HEK293 (cell line): ENCODE results near the gene ADAMTSL5.
A peak's percentile ranks its signal among the peaks of the same experiment; 100 is the strongest.

Experiments
- HOXA7 ChIP-seq: sonication (generic); formaldehyde crosslinking; IDR thresholded peaks from 2 replicates; pipeline ENCODE4 v1.8.1; 2022; ENCODE audit warnings: missing genetic modification reagents, borderline replicate concordance
- TCF7L2 ChIP-seq: IDR thresholded peaks from 2 replicates; pipeline ENCODE4 v1.6.1; 2011; ENCODE audit warnings: low read depth, mild to moderate bottlenecking, inconsistent platforms, low read length, moderate library complexity, borderline replicate concordance
- WT1 ChIP-seq: fragments of 450-650 bp; formaldehyde crosslinking; IDR thresholded peaks from 2 replicates; pipeline ENCODE4 v1.5.1; 2016; ENCODE audit warnings: missing biosample characterization, missing genetic modification characterization
- YY2 ChIP-seq: fragments of 450-650 bp; formaldehyde crosslinking; IDR thresholded peaks from 2 replicates; pipeline ENCODE4 v1.5.1; 2016; ENCODE audit warnings: missing biosample characterization, missing genetic modification characterization
- ZEB2 ChIP-seq: fragments of 450-650 bp; formaldehyde crosslinking; IDR thresholded peaks from 2 replicates; pipeline ENCODE4 v1.5.1; 2016; ENCODE audit warnings: missing biosample characterization, missing genetic modification characterization
- ZFP3 ChIP-seq: fragments of 450-650 bp; formaldehyde crosslinking; IDR thresholded peaks from 2 replicates; pipeline ENCODE4 v1.5.1; 2016; ENCODE audit warnings: low read depth, missing biosample characterization, missing genetic modification characterization
- ZNF223 ChIP-seq: fragments of 450-650 bp; formaldehyde crosslinking; IDR thresholded peaks from 2 replicates; pipeline ENCODE4 v1.5.1; 2016; ENCODE audit warnings: missing biosample characterization, missing genetic modification characterization
- ZNF248 ChIP-seq: fragments of 450-650 bp; formaldehyde crosslinking; IDR thresholded peaks from 2 replicates; pipeline ENCODE4 v1.5.1; 2017; ENCODE audit warnings: missing biosample characterization, missing genetic modification characterization
- ZNF292 ChIP-seq: fragments of 450-650 bp; formaldehyde crosslinking; IDR thresholded peaks from 2 replicates; pipeline ENCODE4 v1.5.1; 2016; ENCODE audit warnings: low read depth, missing biosample characterization, missing genetic modification characterization, borderline replicate concordance
- ZNF341 ChIP-seq: fragments of 450-650 bp; formaldehyde crosslinking; IDR thresholded peaks from 2 replicates; pipeline ENCODE4; 2016; ENCODE audit warnings: low read depth, missing biosample characterization, missing genetic modification characterization
- ZNF354C ChIP-seq: fragments of 450-650 bp; formaldehyde crosslinking; IDR thresholded peaks from 2 replicates; pipeline ENCODE4 v1.5.1; 2016; ENCODE audit warnings: missing biosample characterization, missing genetic modification characterization, low read depth, borderline replicate concordance
- ZNF571 ChIP-seq: fragments of 450-650 bp; formaldehyde crosslinking; IDR thresholded peaks from 2 replicates; pipeline ENCODE4 v1.5.0; 2017; ENCODE audit warnings: missing biosample characterization, missing genetic modification characterization
- TF ChIP-seq, protein P1 (sequence below): fragments of 450-650 bp; formaldehyde crosslinking; IDR thresholded peaks from 2 replicates; pipeline ENCODE4 v1.5.1; 2016; ENCODE audit warnings: missing biosample characterization, missing genetic modification characterization
- TF ChIP-seq, protein P2 (sequence below): fragments of 450-650 bp; formaldehyde crosslinking; conservative IDR thresholded peaks from 2 replicates; pipeline ENCODE4 v1.5.1; 2016; ENCODE audit warnings: low read depth, missing biosample characterization, missing genetic modification characterization
- TF ChIP-seq, protein P3 (sequence below): IDR thresholded peaks from 2 replicates; pipeline ENCODE4 v1.6.1; 2011; ENCODE audit warnings: mild to moderate bottlenecking, low read depth, low read length, borderline replicate concordance
- TF ChIP-seq, protein P4 (sequence below): fragments of 450-650 bp; formaldehyde crosslinking; IDR thresholded peaks from 2 replicates; pipeline ENCODE4 v1.5.1; 2016; ENCODE audit warnings: missing biosample characterization, missing genetic modification characterization
- TF ChIP-seq, protein P5 (sequence below): fragments of 450-650 bp; formaldehyde crosslinking; IDR thresholded peaks from 2 replicates; pipeline ENCODE4 v1.5.1; 2016; ENCODE audit warnings: missing biosample characterization, missing genetic modification characterization, low read depth
- TF ChIP-seq, protein P6 (sequence below): fragments of 450-650 bp; formaldehyde crosslinking; conservative IDR thresholded peaks from 2 replicates; pipeline ENCODE4 v1.5.1; 2016; ENCODE audit warnings: low read depth, missing biosample characterization, missing genetic modification characterization
- TF ChIP-seq, protein P7 (sequence below): fragments of 450-650 bp; formaldehyde crosslinking; IDR thresholded peaks from 2 replicates; pipeline ENCODE4 v1.5.1; 2016; ENCODE audit warnings: missing biosample characterization, missing genetic modification characterization

The ADAMTSL5 gene

DNA sequence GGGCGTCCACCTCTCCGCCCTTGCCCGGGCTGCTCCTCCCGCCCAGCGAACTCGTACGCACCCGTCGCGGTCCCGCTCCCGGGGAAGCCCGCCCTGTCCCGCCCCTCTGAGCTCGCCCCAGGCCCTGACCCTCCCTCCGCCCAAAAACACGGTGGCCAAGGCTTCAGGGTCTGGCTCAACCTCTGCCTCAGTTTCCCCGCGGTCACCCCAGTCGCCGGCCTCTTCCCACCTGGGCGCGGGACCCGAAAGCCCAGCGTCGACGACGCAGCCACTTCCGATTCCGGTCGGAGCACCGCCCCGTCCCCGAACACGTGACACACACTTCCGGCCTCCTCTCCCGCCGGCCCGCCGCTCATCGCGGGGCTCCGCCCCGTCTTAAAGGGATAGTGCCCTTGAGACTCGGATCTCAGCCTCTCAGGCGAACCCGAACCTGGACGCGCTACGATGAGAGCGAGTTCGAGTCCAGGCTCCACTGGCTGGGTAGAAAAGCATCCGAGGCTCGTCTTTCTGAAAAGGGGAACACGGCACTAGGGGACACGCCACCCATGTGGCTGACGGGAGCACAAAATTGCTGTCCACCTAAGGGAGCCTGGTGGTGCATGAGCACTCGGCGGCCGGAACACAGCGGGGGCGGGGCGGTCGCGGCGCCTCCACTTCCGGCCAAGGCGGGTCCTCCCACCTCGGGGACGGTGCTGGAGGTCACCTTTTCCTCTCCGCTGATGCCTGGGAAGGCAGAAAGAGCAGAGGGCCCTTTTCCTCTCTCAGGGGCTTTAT, 33.7 kb downstream of the ADAMTSL5 start, which contains the start of gene C19orf25 (continued):
- TF ChIP-seq, protein P1, sequence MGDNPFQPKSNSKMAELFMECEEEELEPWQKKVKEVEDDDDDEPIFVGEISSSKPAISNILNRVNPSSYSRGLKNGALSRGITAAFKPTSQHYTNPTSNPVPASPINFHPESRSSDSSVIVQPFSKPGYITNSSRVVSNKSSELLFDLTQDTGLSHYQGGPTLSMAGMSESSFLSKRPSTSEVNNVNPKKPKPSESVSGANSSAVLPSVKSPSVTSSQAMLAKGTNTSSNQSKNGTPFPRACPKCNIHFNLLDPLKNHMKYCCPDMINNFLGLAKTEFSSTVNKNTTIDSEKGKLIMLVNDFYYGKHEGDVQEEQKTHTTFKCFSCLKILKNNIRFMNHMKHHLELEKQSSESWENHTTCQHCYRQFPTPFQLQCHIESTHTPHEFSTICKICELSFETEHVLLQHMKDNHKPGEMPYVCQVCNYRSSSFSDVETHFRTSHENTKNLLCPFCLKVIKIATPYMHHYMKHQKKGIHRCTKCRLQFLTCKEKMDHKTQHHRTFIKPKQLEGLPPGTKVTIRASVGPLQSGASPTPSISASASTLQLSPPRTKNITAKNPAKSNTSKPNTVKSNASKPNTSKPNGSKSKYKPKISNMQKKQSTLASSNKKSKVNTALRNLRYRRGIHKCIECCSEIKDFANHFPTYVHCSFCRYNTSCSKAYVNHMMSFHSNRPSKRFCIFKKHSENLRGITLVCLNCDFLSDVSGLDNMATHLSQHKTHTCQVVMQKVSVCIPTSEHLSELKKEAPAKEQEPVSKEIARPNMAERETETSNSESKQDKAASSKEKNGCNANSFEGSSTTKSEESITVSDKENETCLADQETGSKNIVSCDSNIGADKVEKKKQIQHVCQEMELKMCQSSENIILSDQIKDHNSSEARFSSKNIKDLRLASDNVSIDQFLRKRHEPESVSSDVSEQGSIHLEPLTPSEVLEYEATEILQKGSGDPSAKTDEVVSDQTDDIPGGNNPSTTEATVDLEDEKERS, result no peak
- TF ChIP-seq HOXA7, result no peak
- TF ChIP-seq ZNF354C (tag by site-specific recombination), result no peak
- TF ChIP-seq, protein P2, sequence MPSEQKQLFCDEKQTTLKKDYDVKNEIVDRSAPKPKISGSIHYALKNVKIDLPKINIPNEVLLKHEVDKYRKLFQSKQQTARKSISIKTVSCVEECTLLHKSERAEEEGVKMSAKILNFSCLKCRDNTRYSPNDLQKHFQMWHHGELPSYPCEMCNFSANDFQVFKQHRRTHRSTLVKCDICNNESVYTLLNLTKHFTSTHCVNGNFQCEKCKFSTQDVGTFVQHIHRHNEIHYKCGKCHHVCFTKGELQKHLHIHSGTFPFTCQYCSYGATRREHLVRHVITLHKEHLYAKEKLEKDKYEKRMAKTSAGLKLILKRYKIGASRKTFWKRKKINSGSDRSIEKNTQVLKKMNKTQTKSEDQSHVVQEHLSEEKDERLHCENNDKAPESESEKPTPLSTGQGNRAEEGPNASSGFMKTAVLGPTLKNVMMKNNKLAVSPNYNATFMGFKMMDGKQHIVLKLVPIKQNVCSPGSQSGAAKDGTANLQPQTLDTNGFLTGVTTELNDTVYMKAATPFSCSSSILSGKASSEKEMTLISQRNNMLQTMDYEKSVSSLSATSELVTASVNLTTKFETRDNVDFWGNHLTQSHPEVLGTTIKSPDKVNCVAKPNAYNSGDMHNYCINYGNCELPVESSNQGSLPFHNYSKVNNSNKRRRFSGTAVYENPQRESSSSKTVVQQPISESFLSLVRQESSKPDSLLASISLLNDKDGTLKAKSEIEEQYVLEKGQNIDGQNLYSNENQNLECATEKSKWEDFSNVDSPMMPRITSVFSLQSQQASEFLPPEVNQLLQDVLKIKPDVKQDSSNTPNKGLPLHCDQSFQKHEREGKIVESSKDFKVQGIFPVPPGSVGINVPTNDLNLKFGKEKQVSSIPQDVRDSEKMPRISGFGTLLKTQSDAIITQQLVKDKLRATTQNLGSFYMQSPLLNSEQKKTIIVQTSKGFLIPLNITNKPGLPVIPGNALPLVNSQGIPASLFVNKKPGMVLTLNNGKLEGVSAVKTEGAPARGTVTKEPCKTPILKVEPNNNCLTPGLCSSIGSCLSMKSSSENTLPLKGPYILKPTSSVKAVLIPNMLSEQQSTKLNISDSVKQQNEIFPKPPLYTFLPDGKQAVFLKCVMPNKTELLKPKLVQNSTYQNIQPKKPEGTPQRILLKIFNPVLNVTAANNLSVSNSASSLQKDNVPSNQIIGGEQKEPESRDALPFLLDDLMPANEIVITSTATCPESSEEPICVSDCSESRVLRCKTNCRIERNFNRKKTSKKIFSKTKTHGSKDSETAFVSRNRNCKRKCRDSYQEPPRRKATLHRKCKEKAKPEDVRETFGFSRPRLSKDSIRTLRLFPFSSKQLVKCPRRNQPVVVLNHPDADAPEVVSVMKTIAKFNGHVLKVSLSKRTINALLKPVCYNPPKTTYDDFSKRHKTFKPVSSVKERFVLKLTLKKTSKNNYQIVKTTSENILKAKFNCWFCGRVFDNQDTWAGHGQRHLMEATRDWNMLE (tag by site-specific recombination), result peak; percentile 56
- TF ChIP-seq ZNF571 (tag by site-specific recombination), result no peak
- TF ChIP-seq ZNF292, result no peak
- TF ChIP-seq ZNF341 (tag by site-specific recombination), result peak; percentile 34; the same call in 1 of the 2 replicates
- TF ChIP-seq, protein P3, sequence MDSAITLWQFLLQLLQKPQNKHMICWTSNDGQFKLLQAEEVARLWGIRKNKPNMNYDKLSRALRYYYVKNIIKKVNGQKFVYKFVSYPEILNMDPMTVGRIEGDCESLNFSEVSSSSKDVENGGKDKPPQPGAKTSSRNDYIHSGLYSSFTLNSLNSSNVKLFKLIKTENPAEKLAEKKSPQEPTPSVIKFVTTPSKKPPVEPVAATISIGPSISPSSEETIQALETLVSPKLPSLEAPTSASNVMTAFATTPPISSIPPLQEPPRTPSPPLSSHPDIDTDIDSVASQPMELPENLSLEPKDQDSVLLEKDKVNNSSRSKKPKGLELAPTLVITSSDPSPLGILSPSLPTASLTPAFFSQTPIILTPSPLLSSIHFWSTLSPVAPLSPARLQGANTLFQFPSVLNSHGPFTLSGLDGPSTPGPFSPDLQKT, result peak; percentile 89
- TF ChIP-seq ZNF223 (tag by site-specific recombination), result no peak
- TF ChIP-seq, protein P4, sequence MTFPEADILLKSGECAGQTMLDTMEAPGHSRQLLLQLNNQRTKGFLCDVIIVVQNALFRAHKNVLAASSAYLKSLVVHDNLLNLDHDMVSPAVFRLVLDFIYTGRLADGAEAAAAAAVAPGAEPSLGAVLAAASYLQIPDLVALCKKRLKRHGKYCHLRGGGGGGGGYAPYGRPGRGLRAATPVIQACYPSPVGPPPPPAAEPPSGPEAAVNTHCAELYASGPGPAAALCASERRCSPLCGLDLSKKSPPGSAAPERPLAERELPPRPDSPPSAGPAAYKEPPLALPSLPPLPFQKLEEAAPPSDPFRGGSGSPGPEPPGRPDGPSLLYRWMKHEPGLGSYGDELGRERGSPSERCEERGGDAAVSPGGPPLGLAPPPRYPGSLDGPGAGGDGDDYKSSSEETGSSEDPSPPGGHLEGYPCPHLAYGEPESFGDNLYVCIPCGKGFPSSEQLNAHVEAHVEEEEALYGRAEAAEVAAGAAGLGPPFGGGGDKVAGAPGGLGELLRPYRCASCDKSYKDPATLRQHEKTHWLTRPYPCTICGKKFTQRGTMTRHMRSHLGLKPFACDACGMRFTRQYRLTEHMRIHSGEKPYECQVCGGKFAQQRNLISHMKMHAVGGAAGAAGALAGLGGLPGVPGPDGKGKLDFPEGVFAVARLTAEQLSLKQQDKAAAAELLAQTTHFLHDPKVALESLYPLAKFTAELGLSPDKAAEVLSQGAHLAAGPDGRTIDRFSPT (tag by site-specific recombination), result no peak
- TF ChIP-seq, protein P5, sequence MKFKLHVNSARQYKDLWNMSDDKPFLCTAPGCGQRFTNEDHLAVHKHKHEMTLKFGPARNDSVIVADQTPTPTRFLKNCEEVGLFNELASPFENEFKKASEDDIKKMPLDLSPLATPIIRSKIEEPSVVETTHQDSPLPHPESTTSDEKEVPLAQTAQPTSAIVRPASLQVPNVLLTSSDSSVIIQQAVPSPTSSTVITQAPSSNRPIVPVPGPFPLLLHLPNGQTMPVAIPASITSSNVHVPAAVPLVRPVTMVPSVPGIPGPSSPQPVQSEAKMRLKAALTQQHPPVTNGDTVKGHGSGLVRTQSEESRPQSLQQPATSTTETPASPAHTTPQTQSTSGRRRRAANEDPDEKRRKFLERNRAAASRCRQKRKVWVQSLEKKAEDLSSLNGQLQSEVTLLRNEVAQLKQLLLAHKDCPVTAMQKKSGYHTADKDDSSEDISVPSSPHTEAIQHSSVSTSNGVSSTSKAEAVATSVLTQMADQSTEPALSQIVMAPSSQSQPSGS (tag by site-specific recombination), result no peak
- no peak for TF ChIP-seq YY2 (tag by site-specific recombination)
- TF ChIP-seq ZFP3 (tag by site-specific recombination), result peak; percentile 99
- no peak for TF ChIP-seq TCF7L2
- TF ChIP-seq WT1, result no peak; the same call in 1 of the 2 replicates
- TF ChIP-seq, protein P6, sequence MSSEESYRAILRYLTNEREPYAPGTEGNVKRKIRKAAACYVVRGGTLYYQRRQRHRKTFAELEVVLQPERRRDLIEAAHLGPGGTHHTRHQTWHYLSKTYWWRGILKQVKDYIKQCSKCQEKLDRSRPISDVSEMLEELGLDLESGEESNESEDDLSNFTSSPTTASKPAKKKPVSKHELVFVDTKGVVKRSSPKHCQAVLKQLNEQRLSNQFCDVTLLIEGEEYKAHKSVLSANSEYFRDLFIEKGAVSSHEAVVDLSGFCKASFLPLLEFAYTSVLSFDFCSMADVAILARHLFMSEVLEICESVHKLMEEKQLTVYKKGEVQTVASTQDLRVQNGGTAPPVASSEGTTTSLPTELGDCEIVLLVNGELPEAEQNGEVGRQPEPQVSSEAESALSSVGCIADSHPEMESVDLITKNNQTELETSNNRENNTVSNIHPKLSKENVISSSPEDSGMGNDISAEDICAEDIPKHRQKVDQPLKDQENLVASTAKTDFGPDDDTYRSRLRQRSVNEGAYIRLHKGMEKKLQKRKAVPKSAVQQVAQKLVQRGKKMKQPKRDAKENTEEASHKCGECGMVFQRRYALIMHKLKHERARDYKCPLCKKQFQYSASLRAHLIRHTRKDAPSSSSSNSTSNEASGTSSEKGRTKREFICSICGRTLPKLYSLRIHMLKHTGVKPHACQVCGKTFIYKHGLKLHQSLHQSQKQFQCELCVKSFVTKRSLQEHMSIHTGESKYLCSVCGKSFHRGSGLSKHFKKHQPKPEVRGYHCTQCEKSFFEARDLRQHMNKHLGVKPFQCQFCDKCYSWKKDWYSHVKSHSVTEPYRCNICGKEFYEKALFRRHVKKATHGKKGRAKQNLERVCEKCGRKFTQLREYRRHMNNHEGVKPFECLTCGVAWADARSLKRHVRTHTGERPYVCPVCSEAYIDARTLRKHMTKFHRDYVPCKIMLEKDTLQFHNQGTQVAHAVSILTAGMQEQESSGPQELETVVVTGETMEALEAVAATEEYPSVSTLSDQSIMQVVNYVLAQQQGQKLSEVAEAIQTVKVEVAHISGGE (tag by site-specific recombination), result peak; percentile 96
- TF ChIP-seq ZNF248 (tag by site-specific recombination), result no peak
- peak; percentile 82; the same call in 1 of the 2 replicates for TF ChIP-seq ZEB2
- TF ChIP-seq, protein P7, sequence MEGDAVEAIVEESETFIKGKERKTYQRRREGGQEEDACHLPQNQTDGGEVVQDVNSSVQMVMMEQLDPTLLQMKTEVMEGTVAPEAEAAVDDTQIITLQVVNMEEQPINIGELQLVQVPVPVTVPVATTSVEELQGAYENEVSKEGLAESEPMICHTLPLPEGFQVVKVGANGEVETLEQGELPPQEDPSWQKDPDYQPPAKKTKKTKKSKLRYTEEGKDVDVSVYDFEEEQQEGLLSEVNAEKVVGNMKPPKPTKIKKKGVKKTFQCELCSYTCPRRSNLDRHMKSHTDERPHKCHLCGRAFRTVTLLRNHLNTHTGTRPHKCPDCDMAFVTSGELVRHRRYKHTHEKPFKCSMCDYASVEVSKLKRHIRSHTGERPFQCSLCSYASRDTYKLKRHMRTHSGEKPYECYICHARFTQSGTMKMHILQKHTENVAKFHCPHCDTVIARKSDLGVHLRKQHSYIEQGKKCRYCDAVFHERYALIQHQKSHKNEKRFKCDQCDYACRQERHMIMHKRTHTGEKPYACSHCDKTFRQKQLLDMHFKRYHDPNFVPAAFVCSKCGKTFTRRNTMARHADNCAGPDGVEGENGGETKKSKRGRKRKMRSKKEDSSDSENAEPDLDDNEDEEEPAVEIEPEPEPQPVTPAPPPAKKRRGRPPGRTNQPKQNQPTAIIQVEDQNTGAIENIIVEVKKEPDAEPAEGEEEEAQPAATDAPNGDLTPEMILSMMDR (tag by site-specific recombination), result 0 out of 2 replicates have a peak, but pooled peaks have one; percentile 11
